DMS53 (cell line): ENCODE results near the gene ZFYVE26.

Source experiments
- DNase-seq: peaks from one replicate; lab custom pipeline; 2025; lab: John Stamatoyannopoulos, UW

ZFYVE26 gene

DNA sequence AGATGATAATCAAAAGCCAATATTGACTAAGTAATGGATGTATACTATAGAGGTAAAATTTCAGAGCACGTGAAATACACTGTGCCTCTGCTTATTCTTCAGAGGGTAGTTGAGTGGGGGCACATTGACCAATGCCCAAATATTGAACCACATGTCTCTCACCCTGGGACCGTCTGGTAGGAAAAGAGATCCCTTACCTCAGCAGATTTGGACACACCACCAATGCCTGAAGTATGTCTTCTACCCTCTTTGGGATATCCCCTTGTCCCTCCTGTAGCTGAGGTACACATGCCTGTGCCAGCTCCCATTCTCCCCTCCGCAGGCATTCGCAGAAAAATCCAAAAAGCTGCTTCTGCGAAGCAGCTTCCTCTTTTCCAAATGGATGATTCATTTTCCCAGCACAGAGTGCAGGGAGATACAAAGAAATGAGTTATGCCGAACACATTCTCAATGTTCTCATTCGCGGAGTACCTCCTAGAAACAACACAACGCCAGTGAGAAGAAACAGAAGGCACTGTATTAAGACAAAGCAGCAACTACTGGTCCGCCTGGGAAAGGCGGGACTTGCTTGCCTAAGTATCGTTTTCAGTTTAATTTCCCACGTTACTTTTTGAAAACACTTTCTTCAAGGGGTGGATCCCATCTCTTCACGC, 691 bp downstream of the ZFYVE26 start:
- DNase-seq = peak; percentile 27

DNA sequence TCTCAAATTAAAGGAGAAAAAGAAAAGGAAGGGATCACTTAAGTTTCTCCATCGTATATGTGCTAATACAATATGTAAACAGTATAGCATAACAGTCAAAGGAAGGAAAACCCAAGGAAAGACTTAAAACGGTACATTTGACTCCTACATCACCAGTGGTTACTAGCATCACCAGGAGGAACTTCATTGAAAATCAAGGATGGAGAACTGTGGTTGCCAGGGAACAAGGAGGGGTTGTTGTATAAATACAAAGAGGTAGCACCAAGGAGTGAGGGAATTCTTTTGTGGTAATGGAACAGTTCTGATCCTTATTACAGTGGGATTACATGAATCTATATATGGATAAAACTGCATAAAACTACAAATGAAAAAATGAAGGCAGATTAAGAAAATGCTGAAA, 1.6 kb downstream of the ZFYVE26 start:
- peak; percentile 14 for DNase-seq

DNA sequence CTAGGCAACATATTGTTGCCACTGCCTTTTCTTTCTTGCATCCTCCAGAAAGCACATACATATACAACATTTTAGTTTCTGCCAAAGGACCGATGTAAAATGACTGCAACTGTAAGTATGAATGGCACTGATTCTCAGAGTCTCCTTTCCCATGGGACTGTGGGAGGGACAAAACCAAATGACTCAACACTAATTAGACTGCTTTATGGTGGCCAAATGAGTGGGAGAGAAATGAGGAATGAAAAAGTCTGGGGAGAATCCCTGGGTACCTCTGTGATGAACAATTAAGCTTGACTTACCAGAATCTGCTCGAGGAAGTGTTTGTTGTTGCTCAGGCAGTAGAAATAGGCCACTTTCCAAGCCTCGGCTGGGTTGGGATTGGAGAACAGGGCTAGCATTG, 10.1 kb downstream of the ZFYVE26 start:
- DNase-seq = no peak

DNA sequence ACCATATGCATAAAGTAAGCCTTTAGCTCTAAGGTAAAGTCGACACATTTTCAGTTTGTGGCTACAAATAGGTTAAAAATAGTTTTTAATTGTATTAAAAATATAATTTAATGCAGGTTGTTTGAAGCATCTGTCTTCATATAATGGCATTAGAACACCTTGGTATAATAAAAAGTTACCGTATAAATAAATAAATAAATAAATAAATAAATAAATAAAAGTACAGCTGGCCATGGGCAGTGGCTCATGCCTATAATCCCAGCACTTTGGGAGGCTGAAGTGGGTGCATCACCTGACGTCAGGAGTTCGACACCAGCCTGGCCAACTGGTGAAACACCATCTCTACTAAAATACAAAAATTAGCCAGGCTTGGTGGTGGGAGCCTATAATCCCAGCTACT, 15.6 kb downstream of the ZFYVE26 start:
- DNase-seq = no peak

DNA sequence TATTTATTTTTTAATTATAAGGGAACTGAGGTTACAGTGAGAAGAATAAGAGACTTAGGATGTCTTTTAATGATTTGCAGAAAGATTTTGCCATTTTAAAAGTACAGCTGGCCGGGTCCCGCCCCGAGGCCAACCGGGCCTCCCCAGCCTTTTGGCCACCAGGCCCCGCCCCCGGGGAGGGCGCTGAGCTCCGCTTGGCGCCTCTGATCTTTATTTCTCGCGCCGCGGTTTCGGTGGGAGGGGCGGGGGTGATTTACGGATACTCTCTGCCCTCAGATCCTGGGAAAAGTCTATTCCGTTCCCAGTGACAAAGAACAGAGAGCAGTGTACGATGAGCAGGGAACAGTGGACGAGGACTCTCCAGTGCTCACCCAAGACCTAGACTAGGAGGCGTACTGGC, 17.7 kb downstream of the ZFYVE26 start:
- DNase-seq = no peak

DNA sequence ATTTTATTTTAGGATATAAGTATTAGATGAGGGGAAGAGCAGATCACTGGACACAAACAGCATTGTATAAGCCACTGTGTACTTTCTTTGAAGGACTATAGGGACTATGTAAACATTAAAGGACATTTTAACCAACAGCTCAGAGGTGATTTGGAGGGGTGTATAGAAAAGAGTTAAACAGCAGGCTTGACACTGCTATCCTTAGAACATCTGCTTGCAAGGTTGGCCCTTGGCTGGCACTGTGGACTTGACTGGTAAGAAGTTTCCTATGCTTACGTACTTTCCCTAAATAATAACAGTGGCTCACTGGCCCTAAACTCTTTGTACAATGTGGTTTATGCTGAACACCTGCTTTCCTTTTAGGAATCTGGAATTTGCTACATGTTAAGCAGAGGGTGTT, 28.7 kb downstream of the ZFYVE26 start:
- no peak for DNase-seq

DNA sequence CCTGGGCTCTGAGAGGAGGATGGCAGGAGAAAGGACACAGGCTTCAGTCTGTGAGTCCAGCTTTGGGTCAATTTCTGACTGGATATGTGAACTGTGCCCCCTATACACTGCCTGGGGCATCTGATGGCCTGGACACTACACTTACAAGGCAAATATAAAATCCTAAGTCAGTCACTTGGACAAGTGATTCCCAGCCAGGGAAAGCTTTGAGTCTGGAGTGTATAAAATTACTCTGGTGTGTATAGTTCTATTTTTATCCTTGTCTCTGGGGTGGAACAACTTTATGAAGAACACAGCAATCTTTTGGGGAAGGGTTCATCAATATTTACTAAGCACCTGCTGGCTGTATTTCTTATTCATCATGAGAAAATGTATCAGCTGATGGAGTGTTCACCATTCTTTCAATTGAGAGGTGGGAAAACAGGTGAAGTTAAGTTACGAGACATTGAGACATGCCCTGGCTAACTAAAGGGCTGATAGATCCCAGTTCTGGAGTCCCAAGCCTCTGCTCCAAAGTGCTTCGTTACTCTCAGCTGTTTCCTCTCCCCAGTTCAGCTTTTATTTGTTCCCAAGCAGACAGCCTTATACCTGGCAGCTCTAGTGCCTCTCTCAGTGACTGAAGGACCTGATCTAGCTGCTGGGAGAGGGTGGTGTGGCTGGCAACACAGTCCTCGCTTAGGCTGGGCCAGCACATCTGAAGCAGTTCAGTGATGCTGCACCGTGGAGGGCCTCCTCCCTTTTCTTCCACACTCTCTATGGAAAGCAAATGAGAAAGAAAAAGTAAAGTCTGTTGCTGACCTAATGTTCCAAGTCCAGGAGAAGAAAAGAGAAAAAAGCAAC, 30.9 kb downstream of the ZFYVE26 start:
- DNase-seq = no peak

DNA sequence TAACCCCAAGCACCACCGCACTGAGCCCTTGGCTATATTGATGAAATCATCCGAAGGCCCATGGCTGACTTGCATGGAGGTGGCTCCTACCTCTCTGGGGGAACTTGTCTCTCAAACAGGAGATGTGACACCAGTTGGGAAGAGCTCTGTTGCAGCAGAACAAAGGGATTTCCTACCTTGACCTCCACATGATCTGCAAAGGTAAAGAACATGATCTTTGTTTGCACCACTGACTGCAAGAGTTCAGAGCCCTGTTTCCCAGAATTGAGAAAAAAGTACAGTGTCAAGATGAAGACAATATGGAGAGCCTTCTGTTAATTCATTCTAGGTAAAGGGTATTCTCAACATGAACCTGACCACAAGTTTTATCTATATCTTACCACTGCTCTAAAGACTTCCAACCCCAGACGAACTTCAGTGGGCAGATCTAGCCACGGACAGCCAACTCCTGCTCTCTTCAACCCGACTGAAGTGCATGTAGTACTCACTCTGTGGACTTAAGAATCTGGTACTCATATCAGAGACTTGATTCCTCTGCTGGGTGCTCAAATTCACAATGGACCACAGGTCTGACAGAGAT, 32.1 kb downstream of the ZFYVE26 start:
- DNase-seq = no peak

DNA sequence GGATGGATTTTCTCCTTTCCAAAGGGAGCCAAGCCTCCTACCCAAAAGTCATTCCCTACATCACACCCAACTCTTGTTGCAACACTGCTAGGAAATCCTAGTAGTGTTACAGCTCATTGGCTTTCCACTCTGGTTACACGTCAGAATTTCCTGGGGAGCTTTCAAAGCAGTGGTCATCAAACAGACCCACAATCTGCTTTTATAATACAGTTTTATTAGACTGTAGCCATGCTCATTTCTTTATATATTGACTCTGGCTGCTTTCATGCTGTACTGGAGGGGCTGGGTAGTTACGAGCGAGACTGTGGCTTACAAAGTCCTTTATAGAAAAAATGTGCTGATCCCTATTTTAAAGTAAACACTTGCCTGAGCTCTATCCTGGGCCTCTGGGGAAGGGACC, 34.3 kb downstream of the ZFYVE26 start:
- DNase-seq = no peak

DNA sequence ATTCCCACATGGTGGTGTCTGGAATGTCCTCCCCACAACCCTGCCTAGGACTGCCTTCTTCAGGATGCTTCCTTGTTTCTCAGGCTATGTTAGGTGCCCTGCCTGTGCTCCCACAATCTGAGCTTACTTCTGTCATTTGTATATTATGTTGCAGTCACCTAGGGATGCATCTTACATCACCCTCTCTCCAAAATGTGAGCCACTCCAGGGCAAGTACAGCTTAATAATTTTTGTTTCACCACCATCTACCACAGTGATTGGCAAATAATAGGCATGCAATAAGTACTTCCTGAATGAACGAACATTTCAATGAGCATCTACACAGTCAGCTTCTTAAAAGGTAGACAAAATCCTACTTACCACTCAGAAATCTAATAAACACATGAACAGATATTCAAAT, 37.6 kb downstream of the ZFYVE26 start:
- DNase-seq = no peak

DNA sequence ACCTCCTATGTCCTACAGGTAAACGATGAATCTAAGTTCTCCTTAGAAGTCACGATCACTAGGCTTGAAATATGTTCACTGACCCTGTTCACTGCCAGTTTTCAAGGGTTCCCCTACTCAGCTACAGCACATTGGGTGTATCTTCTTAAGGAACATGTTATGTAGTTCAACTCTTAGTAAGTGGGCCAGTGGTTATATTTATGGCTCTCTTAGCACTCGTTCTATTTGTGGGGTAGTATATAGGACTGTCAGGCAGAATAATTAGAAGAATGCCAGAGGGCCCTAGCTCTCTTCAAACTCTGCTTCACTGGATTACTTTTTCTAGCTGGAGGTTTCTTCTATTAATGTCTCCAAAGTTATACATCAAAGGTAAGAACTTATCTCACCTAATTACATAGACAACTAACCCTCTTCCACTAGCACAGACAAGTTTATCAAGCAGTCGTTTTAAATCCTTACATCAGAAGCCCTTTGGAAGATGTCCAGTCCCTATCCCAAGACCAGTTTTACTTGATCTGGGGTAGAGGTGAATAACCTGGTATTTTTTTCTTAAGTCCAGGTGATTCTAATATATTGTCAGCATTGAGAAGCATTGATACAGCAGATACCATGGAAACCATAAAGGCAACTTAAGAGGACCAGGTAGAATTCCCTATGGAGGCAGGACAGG, 39.6 kb downstream of the ZFYVE26 start:
- no peak for DNase-seq

DNA sequence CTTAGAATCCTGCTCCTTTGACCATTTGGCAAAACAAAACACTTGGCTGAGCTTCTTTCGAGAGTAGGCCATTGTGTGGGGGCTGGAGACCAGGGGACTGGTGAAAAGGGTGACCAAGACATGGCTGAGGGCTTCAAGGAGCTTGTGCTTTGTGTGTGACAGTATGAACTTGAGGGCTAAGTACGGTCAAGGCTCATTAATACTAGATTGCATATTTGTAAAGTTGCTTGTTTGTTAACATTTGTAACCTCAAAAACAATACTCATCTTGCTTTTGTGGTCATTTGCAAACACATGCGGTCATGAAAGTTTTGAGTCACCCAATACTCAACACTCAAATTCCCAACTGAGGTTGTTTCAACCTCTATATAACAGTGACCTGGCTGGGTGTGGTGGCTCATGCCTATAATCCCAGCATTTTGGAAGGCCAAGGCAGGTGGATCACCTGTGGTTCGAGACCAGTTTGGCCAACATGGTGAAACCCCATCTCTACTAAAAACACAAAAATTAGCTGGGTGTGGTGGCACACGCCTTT, 42.5 kb downstream of the ZFYVE26 start:
- DNase-seq = no peak

DNA sequence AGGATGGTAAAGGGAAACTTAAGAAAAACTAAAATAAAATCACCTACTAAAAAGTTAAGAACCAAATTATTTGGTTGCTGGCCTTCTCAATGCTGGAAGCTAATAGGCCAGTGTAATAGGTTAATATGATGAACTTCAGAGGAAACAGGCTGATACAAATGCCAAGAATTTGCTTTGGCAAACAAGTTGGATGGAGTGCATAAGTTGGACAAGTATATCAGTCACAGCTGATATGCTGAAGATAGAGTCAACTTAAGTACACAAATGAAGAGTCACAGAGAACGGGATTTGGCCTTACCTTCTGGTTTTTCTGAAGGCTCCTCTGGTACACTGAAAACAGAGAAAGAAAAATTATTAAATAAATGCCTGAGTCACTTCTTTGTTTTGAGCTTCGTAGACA, 48.2 kb downstream of the ZFYVE26 start:
- DNase-seq = no peak

DNA sequence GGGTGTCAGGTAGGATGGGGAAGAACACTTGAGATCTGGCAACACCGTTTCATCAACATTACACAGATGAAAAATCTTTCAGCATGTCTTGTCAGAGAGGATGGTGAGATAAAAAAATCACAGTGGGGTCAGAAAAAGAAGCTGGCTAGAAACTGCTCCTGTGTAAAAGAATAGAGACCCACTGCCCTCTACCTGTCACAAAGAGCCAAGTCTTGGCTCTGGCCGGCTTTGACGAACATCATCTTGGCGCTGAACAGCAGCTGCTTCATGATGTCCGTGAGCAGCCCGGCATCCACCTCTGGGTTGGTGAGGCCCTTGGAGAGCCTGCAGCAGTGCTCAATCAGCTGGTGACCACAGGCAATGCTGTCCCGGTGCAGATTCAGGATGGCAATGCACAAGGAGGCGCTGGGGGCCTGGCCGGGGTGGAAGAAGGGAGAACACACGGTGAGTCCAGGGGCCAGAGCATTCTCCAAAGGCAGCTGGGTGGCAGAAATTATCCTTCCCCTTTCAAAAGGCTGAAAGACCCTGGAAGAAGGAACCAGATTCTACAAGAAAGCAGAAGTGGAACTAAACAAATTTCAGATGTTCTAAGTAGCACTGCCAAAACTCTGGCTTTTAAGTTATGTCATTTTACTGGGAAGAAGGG, 50.2 kb downstream of the ZFYVE26 start:
- peak; percentile 20 for DNase-seq

DNA sequence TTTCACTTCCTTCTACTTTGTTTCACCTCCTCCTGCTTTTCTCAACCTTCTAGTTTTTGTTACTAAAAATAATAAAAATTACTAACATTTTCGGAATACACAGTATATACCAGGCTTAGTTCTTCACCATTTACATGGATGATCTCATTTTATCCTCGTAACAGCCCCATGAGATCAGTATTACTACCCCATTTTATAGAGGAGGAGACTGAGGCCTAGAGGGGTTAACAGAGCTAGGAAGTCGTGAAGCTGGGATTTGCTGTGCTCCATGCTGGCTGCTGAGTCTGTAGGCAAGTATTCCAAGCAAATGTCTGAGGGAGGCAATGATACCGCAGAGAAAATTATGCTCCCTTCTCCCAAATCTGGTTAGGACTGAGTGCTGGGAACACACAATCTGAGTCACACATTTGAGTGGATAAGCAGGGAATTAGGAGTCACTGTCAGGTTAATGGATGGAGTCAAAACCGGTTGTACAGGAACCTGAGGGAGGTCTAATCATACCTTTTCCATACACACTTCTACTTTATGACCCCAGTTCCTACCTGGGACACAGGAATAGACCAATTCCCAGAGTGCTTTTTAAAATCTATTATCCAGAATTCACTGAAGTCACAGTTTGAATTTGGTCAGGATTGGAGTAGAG, 51.1 kb downstream of the ZFYVE26 start:
- peak; percentile 47 for DNase-seq

DNA sequence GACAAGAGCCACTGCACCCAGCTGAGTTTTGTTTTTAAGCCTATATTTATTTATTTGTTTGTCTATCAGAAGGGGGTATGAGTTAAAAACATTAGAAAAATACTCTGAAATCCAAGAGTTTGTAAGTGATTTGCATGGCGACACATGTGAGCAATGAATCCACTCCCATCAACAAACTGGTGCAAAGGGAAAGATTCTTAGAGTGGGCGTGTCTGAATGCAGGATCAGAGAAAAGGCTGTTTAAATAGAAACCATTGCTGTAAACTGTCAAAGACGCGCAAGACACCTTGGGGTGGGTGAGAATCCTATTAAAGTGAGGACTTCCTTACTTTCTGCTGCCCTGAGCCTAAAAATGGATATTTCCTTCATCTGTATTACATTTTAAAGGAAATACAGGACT, 51.9 kb downstream of the ZFYVE26 start:
- no peak for DNase-seq

DNA sequence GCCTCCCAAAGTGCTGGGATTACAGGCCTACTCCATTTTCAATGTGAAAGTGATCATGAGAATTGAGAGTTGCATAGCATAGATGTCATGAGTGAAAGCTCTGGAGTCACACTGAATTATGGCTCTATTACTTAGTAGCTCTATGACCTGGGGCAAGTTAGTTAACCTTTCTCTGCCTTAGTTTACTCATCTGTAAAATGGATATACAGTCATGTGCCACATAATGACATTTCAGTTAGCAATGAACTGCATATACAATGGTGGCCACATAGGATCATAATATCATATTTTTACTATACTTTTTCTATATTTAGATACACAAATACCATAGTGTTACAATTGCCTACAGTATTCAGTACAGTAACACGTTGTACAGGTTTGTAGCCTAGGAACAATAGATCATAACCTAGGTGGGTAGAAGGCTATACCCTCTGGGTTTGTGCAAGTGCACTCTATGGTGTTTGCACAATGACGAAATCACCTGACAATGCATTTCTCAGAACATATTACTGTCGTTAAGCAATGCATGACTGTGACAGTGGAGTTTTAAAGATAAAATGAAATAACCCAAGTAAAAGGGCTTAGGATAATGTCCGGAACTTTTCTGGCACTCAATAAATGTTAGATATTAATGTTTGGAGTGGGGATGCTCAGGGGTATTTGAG, 53.1 kb downstream of the ZFYVE26 start:
- peak; percentile 69 for DNase-seq

DNA sequence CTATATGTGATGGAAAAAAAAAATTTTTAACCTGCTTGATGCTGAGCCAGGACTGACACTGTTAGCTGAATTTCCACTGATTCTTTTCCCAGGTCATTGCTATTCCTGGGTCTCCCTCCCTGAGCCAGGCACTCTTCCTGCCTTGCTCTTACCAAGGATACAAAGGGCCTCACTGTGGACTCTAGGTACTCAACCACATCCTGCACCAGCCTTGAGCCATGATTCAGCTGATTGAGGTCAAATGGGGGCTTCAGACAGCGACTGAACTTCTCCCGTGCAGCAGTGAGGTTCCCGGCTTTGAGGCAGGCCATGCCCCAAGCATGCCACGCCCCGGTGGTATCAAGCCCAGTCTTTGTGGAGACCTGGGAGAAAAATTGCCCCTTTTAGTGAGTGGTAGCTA, 54.3 kb downstream of the ZFYVE26 start:
- DNase-seq = no peak

DNA sequence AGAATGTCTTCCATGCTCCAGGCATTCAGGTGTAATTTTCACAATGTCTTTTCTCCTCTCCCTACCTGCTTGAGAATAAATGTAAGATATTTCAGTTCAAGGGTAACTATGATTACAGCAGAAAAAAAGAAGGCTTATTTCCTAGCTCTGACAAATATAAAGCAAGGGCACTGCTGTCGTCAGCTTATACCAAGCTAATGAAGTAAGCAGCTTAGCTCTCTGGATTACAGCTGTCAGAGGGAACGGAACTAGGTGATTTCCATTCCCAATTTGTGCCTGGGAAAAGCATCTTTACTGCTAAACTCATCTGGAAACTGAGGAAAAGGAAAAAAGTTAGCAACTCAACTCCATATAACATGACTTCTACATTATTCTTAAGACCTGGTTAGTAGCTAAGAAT, 56.5 kb downstream of the ZFYVE26 start:
- no peak for DNase-seq

DNA sequence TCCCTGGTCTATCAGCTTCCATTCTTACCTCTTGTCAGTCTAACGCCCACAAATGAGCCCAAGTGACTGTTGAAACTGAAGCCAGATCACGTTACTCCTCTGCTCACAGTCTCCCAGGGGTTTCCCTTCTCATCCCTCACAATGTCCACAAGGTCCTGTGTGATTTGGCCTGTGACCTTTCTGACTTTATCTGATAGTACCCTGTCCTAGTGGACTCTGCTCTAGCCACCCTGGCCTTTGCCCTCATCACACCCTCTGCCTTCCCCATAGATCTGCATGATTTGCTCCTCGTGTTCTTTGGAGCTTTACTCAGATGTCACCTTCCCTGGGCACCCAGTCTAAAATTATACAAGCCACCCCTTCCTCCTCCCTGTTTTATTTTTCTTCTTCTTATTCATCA, 59.2 kb downstream of the ZFYVE26 start:
- DNase-seq = no peak

DNA sequence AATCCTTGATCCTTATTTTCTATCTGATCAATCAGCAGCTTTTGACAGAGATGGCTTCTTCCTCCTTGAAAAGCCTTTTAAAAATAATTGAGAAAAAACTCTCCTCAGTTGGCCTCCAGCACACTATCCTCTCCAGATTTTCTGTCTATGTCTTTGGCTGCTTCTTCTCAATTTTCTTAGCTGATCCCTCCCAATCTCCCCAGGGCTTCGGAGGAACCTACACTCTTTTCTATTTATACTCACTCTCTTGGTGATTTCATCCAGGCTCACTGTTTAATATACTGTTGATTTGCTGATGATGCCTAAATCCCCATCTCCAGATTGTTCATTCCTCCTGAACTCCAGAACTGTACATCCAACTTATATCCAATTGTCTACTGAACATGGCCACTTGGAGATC, 59.9 kb downstream of the ZFYVE26 start:
- no peak for DNase-seq
